Breast epithelium (tissue), 3 donors: ENCODE results near the gene OSBPL1A.

Experiments
- POLR2A ChIP-seq: fragments of 450-650 bp; IDR thresholded peaks from one replicate; pipeline ENCODE4 v1.6.1; 2016; ENCODE audit warnings: antibody characterized with exemption, mild to moderate bottlenecking, moderate library complexity
- POLR2AphosphoS5 ChIP-seq, 3 donors: sonication (generic); formaldehyde crosslinking; IDR thresholded peaks; one replicate each; pipeline ENCODE4 v1.6.1; 2017; ENCODE audit warnings: antibody characterized with exemption in 3 of 3
- TF ChIP-seq, protein P1 (sequence below), 3 donors: fragments of 450-650 bp; IDR thresholded peaks; one replicate each; pipeline ENCODE4 v1.5.1; 2016 to 2017; ENCODE audit warnings: antibody characterized with exemption in 3 of 3, mild to moderate bottlenecking in 3 of 3, moderate library complexity in 3 of 3

DNA sequence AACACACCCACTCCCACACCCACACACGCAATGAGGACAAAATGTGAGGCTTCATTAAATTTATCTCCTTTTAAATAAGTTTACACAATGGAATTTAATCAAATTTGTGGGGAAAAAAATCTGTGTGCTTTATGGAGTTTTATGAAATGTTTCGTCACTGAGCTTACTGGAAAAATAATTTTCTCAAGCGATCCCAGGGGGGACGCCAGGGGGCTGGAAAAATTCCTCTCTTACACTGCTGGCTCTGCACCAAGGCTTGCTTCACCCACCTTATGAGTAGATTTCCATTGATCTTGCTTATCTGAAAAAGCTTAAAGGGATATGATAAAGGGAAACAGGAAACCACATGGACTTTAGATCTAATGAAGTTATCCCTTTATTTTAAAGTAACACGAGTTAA is 163.3 kb downstream of the OSBPL1A start:
- TF ChIP-seq POLR2AphosphoS5 (IDR thresholded peaks at IDR 0.05) = no peak
- TF ChIP-seq, protein P1, sequence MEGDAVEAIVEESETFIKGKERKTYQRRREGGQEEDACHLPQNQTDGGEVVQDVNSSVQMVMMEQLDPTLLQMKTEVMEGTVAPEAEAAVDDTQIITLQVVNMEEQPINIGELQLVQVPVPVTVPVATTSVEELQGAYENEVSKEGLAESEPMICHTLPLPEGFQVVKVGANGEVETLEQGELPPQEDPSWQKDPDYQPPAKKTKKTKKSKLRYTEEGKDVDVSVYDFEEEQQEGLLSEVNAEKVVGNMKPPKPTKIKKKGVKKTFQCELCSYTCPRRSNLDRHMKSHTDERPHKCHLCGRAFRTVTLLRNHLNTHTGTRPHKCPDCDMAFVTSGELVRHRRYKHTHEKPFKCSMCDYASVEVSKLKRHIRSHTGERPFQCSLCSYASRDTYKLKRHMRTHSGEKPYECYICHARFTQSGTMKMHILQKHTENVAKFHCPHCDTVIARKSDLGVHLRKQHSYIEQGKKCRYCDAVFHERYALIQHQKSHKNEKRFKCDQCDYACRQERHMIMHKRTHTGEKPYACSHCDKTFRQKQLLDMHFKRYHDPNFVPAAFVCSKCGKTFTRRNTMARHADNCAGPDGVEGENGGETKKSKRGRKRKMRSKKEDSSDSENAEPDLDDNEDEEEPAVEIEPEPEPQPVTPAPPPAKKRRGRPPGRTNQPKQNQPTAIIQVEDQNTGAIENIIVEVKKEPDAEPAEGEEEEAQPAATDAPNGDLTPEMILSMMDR (IDR thresholded peaks at IDR 0.05) = no peak
- no peak for TF ChIP-seq POLR2A
